ENCODE results near the gene PALD1. TPM values are rescaled to one million over a fixed set of nuclear protein-coding genes. Genes with fewer than 3 reads are reported as not detected.

PALD1 gene
- total RNA-seq, 1 experiment from 2014 or later, result 0.38 TPM

GRCh38 chr10:70600512-70601395, 122.2 kb downstream of the PALD1 start:
- BruUV-seq (replicated peaks), result no TSS peak
- no peaks in the 10 kb centered on the region for H3K9me3 Mint-ChIP-seq (ENCODE audit: low read depth, unreplicated experiment)
- no peak overlapping the region for H3K4me3 Mint-ChIP-seq (ENCODE audit: low read depth, unreplicated experiment)
- TF ChIP-seq CTCF (IDR thresholded peaks at IDR 0.05; ENCODE audit: unreplicated experiment), result no peak
- no peaks in the 10 kb centered on the region for H3K36me3 Mint-ChIP-seq (ENCODE audit: insufficient read depth, unreplicated experiment)
- intact Hi-C loops (cut with micrococcal nuclease; ENCODE audit: unreplicated experiment), result no loop called here
- CTCF ChIA-PET, result no interaction called here
- DNase-seq, result no peak
- peaks cover 5% of the 10 kb centered on the region for H3K27me3 Mint-ChIP-seq (ENCODE audit: unreplicated experiment)
- H3K27ac Mint-ChIP-seq (ENCODE audit: unreplicated experiment), result no peak overlapping the region
- H3K4me1 Mint-ChIP-seq (ENCODE audit: low read depth, unreplicated experiment), result no peaks in the 10 kb centered on the region

DNA sequence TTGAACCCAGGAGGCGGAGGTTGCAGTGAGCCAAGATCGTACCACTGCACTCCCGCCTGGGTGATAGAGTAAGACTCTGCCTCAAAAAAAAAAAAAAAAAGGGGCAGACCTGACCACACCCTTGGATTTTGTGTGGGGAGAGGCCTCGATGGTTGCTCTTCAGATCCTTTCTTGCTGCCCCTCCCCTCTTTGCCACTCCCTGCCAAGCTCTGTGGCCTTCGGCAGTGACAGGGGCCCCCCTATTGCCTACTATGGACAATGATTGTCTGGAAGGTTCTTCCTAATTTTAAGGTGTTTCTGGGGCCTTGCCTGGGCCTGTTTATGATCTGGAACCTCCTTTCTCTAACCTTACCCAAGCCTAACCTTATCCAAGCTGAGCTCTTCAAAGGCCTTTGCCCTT, 123.2 kb downstream of the PALD1 start:
- Mint-ChIP-seq H3K9me3 (ENCODE audit: low read depth, unreplicated experiment) (no peaks in the 10 kb centered on the region), H3K4me3 (ENCODE audit: low read depth, unreplicated experiment) (no peak overlapping the region), H3K4me1 (ENCODE audit: low read depth, unreplicated experiment) (no peaks in the 10 kb centered on the region), H3K36me3 (ENCODE audit: insufficient read depth, unreplicated experiment) (no peaks in the 10 kb centered on the region), H3K27me3 (ENCODE audit: unreplicated experiment) (peaks cover 2% of the 10 kb centered on the region), H3K27ac (ENCODE audit: unreplicated experiment) (no peak overlapping the region)
- no peak for TF ChIP-seq CTCF (IDR thresholded peaks at IDR 0.05; ENCODE audit: unreplicated experiment)
- no TSS peak for BruUV-seq (replicated peaks)
- CTCF ChIA-PET, result interaction anchor here (0.5 kb wide), 1 partner anchor 36 kb away, joined by 4 read pairs; no protein-coding TSS in a partner anchor
- DNase-seq, result no peak
- intact Hi-C loops (cut with micrococcal nuclease; ENCODE audit: unreplicated experiment), result no loop called here

- TF ChIP-seq CTCF (IDR thresholded peaks at IDR 0.05; ENCODE audit: unreplicated experiment), result no peak
- no TSS peak for BruUV-seq (replicated peaks)
Observed at GRCh38 chr10:70602665-70603448, 124.3 kb downstream of the PALD1 start, which contains the start of gene PRF1. Gene PRF1, minus strand, starts transcription at chr10:70602741. Its CDS starts 1,839 bp downstream, at chr10:70600902.

DNA sequence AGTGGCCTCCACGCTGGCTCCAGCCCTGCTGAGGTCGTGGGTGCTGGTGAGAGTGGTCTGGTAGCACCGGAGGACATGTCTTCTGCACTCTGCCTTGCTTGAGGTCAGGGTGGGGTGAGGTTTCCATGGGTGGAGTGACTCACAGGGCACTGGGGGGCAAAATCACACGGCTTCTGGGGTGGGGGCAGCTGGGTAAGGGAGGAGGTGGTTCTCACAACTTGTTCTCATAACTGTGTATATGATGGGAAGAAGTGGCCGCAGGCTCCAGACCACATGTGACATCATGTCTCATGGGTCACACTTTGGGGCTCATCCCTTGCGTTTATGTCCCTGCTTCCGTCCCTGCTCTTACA, 124.9 kb downstream of the PALD1 start:
- Mint-ChIP-seq H3K27ac (ENCODE audit: unreplicated experiment) (no peak overlapping the region), H3K4me1 (ENCODE audit: low read depth, unreplicated experiment) (no peaks in the 10 kb centered on the region), H3K4me3 (ENCODE audit: low read depth, unreplicated experiment) (no peak overlapping the region), H3K36me3 (ENCODE audit: insufficient read depth, unreplicated experiment) (no peaks in the 10 kb centered on the region), H3K9me3 (ENCODE audit: low read depth, unreplicated experiment) (no peaks in the 10 kb centered on the region), H3K27me3 (ENCODE audit: unreplicated experiment) (peaks cover 16% of the 10 kb centered on the region)
- intact Hi-C loops (cut with micrococcal nuclease; ENCODE audit: unreplicated experiment), result no loop called here
- no TSS peak for BruUV-seq (replicated peaks)
- no peak for DNase-seq
- no peak for TF ChIP-seq CTCF (IDR thresholded peaks at IDR 0.05; ENCODE audit: unreplicated experiment)
- CTCF ChIA-PET, result no interaction called here

More at GRCh38 chr10:70602665-70603448, 124.3 kb downstream of the PALD1 start, which contains the start of gene PRF1:
- H3K27me3 Mint-ChIP-seq (ENCODE audit: unreplicated experiment), result peaks cover 13% of the 10 kb centered on the region
- no peak within 1 kb of the TSS for H3K27ac Mint-ChIP-seq (ENCODE audit: unreplicated experiment)
- no peaks in the 10 kb centered on the region for H3K4me1 Mint-ChIP-seq (ENCODE audit: low read depth, unreplicated experiment)
- H3K36me3 Mint-ChIP-seq (ENCODE audit: insufficient read depth, unreplicated experiment), result no peaks in the 10 kb centered on the region
- CTCF ChIA-PET, result no interaction called here
- no peaks in the 10 kb centered on the region for H3K9me3 Mint-ChIP-seq (ENCODE audit: low read depth, unreplicated experiment)
- H3K4me3 Mint-ChIP-seq (ENCODE audit: low read depth, unreplicated experiment), result no peak within 1 kb of the TSS
- no peak for DNase-seq
- intact Hi-C loops (cut with micrococcal nuclease; ENCODE audit: unreplicated experiment), result no loop called here
